Measurements from ENCODE around the gene FOXK1. TPM values are rescaled to one million over a fixed set of nuclear protein-coding genes. Genes with fewer than 3 reads are reported as not detected.

Gene FOXK1
- total RNA-seq, 2 donors from 2014 or later, result 17.3 to 47.5 TPM

GRCh38 chr7:4807598-4808016 is 125.5 kb downstream of the FOXK1 start:
- no peaks in the 10 kb centered on the region for H3K4me1 ChIP-seq (replicated peaks)
- H3K4me3 ChIP-seq, result no peak overlapping the region
- no peaks in the 10 kb centered on the region for H3K27me3 ChIP-seq (replicated peaks; ENCODE audit: insufficient read depth)
- H3K36me3 ChIP-seq, result no peaks in the 10 kb centered on the region
- H3K9me3 ChIP-seq, result no peaks in the 10 kb centered on the region
- no peak overlapping the region for H3K27ac ChIP-seq
- no peak for DNase-seq (ENCODE audit: low spot score)
- TF ChIP-seq CTCF (IDR thresholded peaks at IDR 0.05) (no peak), POLR2A (IDR thresholded peaks at IDR 0.05) (no peak), POLR2AphosphoS5 (IDR thresholded peaks at IDR 0.05) (no peak)
- intact Hi-C loops (cut with DNase I), result no loop called here
- 13% methylated on average over 5 of the region's 5 CpGs for WGBS

GRCh38 chr7:4808026-4808425 is 125.9 kb downstream of the FOXK1 start:
- no peak for DNase-seq (ENCODE audit: low spot score)
- Histone ChIP-seq H3K9me3 (no peaks in the 10 kb centered on the region), H3K4me3 (no peak overlapping the region), H3K4me1 (replicated peaks) (no peaks in the 10 kb centered on the region), H3K27ac (no peak overlapping the region), H3K27me3 (replicated peaks; ENCODE audit: insufficient read depth) (no peaks in the 10 kb centered on the region), H3K36me3 (no peaks in the 10 kb centered on the region)
- WGBS, result 35% methylated on average over 5 of the region's 5 CpGs
- TF ChIP-seq POLR2A (IDR thresholded peaks at IDR 0.05), result no peak
- no peak for TF ChIP-seq POLR2AphosphoS5 (IDR thresholded peaks at IDR 0.05)
- TF ChIP-seq CTCF (IDR thresholded peaks at IDR 0.05), result no peak
- intact Hi-C loops (cut with DNase I), result no loop called here

- WGBS, result 83% methylated on average over 29 of the region's 37 CpGs
- H3K27me3 ChIP-seq (replicated peaks; ENCODE audit: insufficient read depth), result no peaks in the 10 kb centered on the region
- intact Hi-C loops (cut with DNase I), result no loop called here
- H3K4me1 ChIP-seq (replicated peaks), result no peaks in the 10 kb centered on the region
- no peaks in the 10 kb centered on the region for H3K9me3 ChIP-seq
- no peak for DNase-seq (ENCODE audit: low spot score)
- no peak overlapping the region for H3K27ac ChIP-seq
- no peak overlapping the region for H3K4me3 ChIP-seq
- no peak for TF ChIP-seq CTCF (IDR thresholded peaks at IDR 0.05)
- no peak for TF ChIP-seq POLR2AphosphoS5 (IDR thresholded peaks at IDR 0.05)
- no peak for TF ChIP-seq POLR2A (IDR thresholded peaks at IDR 0.05)
- H3K36me3 ChIP-seq, result no peaks in the 10 kb centered on the region
These were observed 126.5 kb downstream of the FOXK1 start for GRCh38 chr7:4808565-4808964.

GRCh38 chr7:4809091-4809591 is 127.0 kb downstream of the FOXK1 start:
- WGBS, result 86% methylated on average over 30 of the region's 38 CpGs
- no peak for TF ChIP-seq CTCF (IDR thresholded peaks at IDR 0.05)
- no peak for TF ChIP-seq POLR2AphosphoS5 (IDR thresholded peaks at IDR 0.05)
- TF ChIP-seq POLR2A (IDR thresholded peaks at IDR 0.05), result no peak
- no peaks in the 10 kb centered on the region for H3K4me1 ChIP-seq (replicated peaks)
- H3K27ac ChIP-seq, result no peak overlapping the region
- H3K27me3 ChIP-seq (replicated peaks; ENCODE audit: insufficient read depth), result no peaks in the 10 kb centered on the region
- H3K36me3 ChIP-seq, result no peaks in the 10 kb centered on the region
- H3K4me3 ChIP-seq, result no peak overlapping the region
- no peaks in the 10 kb centered on the region for H3K9me3 ChIP-seq
- intact Hi-C loops (cut with DNase I), result no loop called here
- DNase-seq (ENCODE audit: low spot score), result no peak

GRCh38 chr7:4809666-4810065 is 127.6 kb downstream of the FOXK1 start:
- no peaks in the 10 kb centered on the region for H3K9me3 ChIP-seq
- 92% methylated on average over 14 of the region's 14 CpGs for WGBS
- H3K4me3 ChIP-seq, result no peak overlapping the region
- H3K4me1 ChIP-seq (replicated peaks), result no peaks in the 10 kb centered on the region
- no peaks in the 10 kb centered on the region for H3K27me3 ChIP-seq (replicated peaks; ENCODE audit: insufficient read depth)
- DNase-seq (ENCODE audit: low spot score), result no peak
- TF ChIP-seq POLR2A (IDR thresholded peaks at IDR 0.05) (no peak), CTCF (IDR thresholded peaks at IDR 0.05) (no peak), POLR2AphosphoS5 (IDR thresholded peaks at IDR 0.05) (no peak)
- H3K36me3 ChIP-seq, result no peaks in the 10 kb centered on the region
- no peak overlapping the region for H3K27ac ChIP-seq
- intact Hi-C loops (cut with DNase I), result no loop called here

Data from prostate gland (tissue), 2 donors.